Putamen (tissue), 1 donor: Measurements from ENCODE around the gene SRSF10.
"Not testable (repeated sequence)": the region's sequence is repeated elsewhere in the genome, so short reads cannot be mapped to it uniquely, and the experiment has no call there.

ENCODE experiments used
- DNase-seq: peaks from one replicate; pipeline ENCODE4 v3.0.0-alpha.2; 2016; ENCODE audit warnings: low spot score

SRSF10 gene

GRCh38 chr1:23997812-23998211, 17.7 kb upstream of the SRSF10 start:
- no peak for DNase-seq

GRCh38 chr1:23996700-23997229, 16.6 kb upstream of the SRSF10 start:
- DNase-seq: no peak

- DNase-seq: no peak
Measured at GRCh38 chr1:23995431-23995837, 15.3 kb upstream of the SRSF10 start.

- DNase-seq: not testable (repeated sequence)
Measured at GRCh38 chr1:23992011-23992410, 11.9 kb upstream of the SRSF10 start.

- no peak for DNase-seq
Measured at GRCh38 chr1:23989263-23989662, 9.1 kb upstream of the SRSF10 start.

- DNase-seq: not testable (repeated sequence)
Measured at GRCh38 chr1:23987038-23987437, 6.9 kb upstream of the SRSF10 start.

- DNase-seq: no peak
Measured at GRCh38 chr1:23984417-23985186, 4.5 kb upstream of the SRSF10 start.

GRCh38 chr1:23980728-23981070, 572 bp upstream of the SRSF10 start:
- DNase-seq: no peak

GRCh38 chr1:23979387-23979880, 693 bp downstream of the SRSF10 start:
- no peak for DNase-seq

- DNase-seq: no peak
Measured at GRCh38 chr1:23978805-23979204, 1.3 kb downstream of the SRSF10 start.

GRCh38 chr1:23977854-23978191, 2.3 kb downstream of the SRSF10 start:
- DNase-seq: no peak

GRCh38 chr1:23977187-23977853, 2.8 kb downstream of the SRSF10 start:
- no peak for DNase-seq

- no peak for DNase-seq
Measured at GRCh38 chr1:23967871-23968270, 12.3 kb downstream of the SRSF10 start.

GRCh38 chr1:23966973-23967493, 13.1 kb downstream of the SRSF10 start:
- no peak for DNase-seq

GRCh38 chr1:23964790-23965740, 15.1 kb downstream of the SRSF10 start:
- DNase-seq: no peak

- DNase-seq: no peak
Measured at GRCh38 chr1:23964235-23964668, 15.9 kb downstream of the SRSF10 start.

GRCh38 chr1:23963617-23964234, 16.4 kb downstream of the SRSF10 start:
- DNase-seq: no peak

GRCh38 chr1:23960291-23961020, 19.7 kb downstream of the SRSF10 start:
- peak; percentile 45 for DNase-seq

GRCh38 chr1:23959461-23960290, 20.5 kb downstream of the SRSF10 start, which contains the start of gene PNRC2:
Gene PNRC2, plus strand, starts transcription at chr1:23959828. Its CDS starts 1,630 bp downstream, at chr1:23961458.
- peak; percentile 97 for DNase-seq
